ENCODE data around the gene PCMTD2. TPM values are rescaled to one million over a fixed set of nuclear protein-coding genes. Genes with fewer than 3 reads are reported as not detected.

The PCMTD2 gene
- total and polyA plus RNA-seq, 2 of the 8 experiments (the other 6 are each of a cell fraction or from before 2014, with no cell fraction given), result 21.4 to 55.1 TPM

DNA sequence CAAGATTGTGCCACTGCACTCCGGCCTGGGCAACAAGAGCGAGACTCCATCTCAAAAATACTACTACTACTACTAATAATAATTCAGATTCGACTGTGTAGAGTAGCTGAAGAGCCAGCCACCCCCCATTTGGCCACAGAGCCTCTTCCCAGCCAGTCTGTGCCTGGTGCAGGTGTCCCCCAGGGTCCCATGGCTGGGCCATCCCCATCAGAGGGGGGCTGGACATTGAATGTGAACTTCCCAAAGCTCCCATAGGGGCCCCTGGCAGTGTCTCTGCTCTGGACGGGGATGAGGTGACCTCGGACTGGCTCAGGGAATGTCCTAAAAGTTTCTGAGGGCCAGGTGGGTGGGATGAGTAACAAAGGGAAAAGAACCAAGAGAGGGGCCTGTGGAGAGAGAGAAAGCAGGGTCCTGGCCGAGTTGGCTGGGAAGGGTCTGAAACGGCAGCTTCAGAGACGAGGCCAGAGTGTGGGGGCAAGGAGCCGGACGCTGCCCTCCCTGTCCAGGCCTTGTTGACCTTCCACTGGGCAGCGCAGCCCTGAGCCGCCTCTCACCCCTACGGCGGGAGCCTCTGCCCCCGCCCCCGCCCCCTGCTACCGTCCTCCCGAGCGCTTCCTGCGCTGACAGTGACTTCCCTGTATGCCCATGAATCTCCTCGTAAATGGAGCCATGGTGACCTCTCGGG, 24.9 kb upstream of the PCMTD2 start (continued):
- TF ChIP-seq, protein P1, sequence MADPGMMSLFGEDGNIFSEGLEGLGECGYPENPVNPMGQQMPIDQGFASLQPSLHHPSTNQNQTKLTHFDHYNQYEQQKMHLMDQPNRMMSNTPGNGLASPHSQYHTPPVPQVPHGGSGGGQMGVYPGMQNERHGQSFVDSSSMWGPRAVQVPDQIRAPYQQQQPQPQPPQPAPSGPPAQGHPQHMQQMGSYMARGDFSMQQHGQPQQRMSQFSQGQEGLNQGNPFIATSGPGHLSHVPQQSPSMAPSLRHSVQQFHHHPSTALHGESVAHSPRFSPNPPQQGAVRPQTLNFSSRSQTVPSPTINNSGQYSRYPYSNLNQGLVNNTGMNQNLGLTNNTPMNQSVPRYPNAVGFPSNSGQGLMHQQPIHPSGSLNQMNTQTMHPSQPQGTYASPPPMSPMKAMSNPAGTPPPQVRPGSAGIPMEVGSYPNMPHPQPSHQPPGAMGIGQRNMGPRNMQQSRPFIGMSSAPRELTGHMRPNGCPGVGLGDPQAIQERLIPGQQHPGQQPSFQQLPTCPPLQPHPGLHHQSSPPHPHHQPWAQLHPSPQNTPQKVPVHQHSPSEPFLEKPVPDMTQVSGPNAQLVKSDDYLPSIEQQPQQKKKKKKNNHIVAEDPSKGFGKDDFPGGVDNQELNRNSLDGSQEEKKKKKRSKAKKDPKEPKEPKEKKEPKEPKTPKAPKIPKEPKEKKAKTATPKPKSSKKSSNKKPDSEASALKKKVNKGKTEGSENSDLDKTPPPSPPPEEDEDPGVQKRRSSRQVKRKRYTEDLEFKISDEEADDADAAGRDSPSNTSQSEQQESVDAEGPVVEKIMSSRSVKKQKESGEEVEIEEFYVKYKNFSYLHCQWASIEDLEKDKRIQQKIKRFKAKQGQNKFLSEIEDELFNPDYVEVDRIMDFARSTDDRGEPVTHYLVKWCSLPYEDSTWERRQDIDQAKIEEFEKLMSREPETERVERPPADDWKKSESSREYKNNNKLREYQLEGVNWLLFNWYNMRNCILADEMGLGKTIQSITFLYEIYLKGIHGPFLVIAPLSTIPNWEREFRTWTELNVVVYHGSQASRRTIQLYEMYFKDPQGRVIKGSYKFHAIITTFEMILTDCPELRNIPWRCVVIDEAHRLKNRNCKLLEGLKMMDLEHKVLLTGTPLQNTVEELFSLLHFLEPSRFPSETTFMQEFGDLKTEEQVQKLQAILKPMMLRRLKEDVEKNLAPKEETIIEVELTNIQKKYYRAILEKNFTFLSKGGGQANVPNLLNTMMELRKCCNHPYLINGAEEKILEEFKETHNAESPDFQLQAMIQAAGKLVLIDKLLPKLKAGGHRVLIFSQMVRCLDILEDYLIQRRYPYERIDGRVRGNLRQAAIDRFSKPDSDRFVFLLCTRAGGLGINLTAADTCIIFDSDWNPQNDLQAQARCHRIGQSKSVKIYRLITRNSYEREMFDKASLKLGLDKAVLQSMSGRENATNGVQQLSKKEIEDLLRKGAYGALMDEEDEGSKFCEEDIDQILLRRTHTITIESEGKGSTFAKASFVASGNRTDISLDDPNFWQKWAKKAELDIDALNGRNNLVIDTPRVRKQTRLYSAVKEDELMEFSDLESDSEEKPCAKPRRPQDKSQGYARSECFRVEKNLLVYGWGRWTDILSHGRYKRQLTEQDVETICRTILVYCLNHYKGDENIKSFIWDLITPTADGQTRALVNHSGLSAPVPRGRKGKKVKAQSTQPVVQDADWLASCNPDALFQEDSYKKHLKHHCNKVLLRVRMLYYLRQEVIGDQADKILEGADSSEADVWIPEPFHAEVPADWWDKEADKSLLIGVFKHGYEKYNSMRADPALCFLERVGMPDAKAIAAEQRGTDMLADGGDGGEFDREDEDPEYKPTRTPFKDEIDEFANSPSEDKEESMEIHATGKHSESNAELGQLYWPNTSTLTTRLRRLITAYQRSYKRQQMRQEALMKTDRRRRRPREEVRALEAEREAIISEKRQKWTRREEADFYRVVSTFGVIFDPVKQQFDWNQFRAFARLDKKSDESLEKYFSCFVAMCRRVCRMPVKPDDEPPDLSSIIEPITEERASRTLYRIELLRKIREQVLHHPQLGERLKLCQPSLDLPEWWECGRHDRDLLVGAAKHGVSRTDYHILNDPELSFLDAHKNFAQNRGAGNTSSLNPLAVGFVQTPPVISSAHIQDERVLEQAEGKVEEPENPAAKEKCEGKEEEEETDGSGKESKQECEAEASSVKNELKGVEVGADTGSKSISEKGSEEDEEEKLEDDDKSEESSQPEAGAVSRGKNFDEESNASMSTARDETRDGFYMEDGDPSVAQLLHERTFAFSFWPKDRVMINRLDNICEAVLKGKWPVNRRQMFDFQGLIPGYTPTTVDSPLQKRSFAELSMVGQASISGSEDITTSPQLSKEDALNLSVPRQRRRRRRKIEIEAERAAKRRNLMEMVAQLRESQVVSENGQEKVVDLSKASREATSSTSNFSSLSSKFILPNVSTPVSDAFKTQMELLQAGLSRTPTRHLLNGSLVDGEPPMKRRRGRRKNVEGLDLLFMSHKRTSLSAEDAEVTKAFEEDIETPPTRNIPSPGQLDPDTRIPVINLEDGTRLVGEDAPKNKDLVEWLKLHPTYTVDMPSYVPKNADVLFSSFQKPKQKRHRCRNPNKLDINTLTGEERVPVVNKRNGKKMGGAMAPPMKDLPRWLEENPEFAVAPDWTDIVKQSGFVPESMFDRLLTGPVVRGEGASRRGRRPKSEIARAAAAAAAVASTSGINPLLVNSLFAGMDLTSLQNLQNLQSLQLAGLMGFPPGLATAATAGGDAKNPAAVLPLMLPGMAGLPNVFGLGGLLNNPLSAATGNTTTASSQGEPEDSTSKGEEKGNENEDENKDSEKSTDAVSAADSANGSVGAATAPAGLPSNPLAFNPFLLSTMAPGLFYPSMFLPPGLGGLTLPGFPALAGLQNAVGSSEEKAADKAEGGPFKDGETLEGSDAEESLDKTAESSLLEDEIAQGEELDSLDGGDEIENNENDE (IDR thresholded peaks at IDR 0.05; ENCODE audit: insufficient replicate concordance, low read length), result no peak
- TF ChIP-seq EP300 (IDR thresholded peaks at IDR 0.05; ENCODE audit: borderline replicate concordance in 1 of 2, low read depth in 2 of 2, low read length in 2 of 2), result no peak
- TF ChIP-seq GTF2F1 (IDR thresholded peaks at IDR 0.05; ENCODE audit: borderline replicate concordance, low read depth, low read length), result no peak
- TF ChIP-seq SUZ12 (IDR thresholded peaks at IDR 0.05; ENCODE audit: low read length), result no peak
- TF ChIP-seq, protein P2, sequence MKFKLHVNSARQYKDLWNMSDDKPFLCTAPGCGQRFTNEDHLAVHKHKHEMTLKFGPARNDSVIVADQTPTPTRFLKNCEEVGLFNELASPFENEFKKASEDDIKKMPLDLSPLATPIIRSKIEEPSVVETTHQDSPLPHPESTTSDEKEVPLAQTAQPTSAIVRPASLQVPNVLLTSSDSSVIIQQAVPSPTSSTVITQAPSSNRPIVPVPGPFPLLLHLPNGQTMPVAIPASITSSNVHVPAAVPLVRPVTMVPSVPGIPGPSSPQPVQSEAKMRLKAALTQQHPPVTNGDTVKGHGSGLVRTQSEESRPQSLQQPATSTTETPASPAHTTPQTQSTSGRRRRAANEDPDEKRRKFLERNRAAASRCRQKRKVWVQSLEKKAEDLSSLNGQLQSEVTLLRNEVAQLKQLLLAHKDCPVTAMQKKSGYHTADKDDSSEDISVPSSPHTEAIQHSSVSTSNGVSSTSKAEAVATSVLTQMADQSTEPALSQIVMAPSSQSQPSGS (IDR thresholded peaks at IDR 0.05; ENCODE audit: low read length), result no peak
- no peak for TF ChIP-seq SIN3A (conservative IDR thresholded peaks at IDR 0.05 in 1 of 2, IDR thresholded peaks at IDR 0.05 in 1 of 2; ENCODE audit: low read depth in 1 of 2, low read length in 2 of 2)
- TF ChIP-seq JUN (IDR thresholded peaks at IDR 0.05; ENCODE audit: low read depth, low read length), result no peak
- TF ChIP-seq ASH2L (IDR thresholded peaks at IDR 0.05; ENCODE audit: low read length), result no peak
